B cell (primary cell): Measurements from ENCODE around the gene SAP30L. TPM values are rescaled to one million over a fixed set of nuclear protein-coding genes. Genes with fewer than 3 reads are reported as not detected.

ENCODE experiments used
- polyA plus RNA-seq: library from polyadenylated mRNA; depleted of rRNA; stranded (reverse); fragments of >200 nt; gene quantifications from 2 replicates; pipeline ENCODE4 v1.2.3, GENCODE V29; 2012
- total RNA-seq, 2 donors: library from RNA; stranded (reverse); fragments of 120-200 nt in 1 of 2; gene quantifications; 1 replicate in 1 of 2; 2 replicates in 1 of 2; pipeline versions ENCODE4 v1.2.3 to v1.2.4, GENCODE V29; 2013 to 2022

Gene SAP30L
- total and polyA plus RNA-seq, 2 donors (not counting 1 experiment from before 2014, with no cell fraction given) = 34.8 to 41.5 TPM

Other genes with a start within 250 kb of the SAP30L start
- gene HAND1, start 32.2 kb downstream of the SAP30L start, total RNA-seq = not detected in 2 replicates
- not detected in 2 replicates for gene HAND1, start 32.2 kb downstream of the SAP30L start, polyA plus RNA-seq